ENCODE measurements around the gene GRPEL1. TPM values are rescaled to one million over a fixed set of nuclear protein-coding genes. Genes with fewer than 3 reads are reported as not detected.

Gene GRPEL1
- total and polyA plus RNA-seq, 2 of the 13 experiments (the other 11 are each of a cell fraction or from before 2014, with no cell fraction given): 32.3 to 141 TPM

DNA sequence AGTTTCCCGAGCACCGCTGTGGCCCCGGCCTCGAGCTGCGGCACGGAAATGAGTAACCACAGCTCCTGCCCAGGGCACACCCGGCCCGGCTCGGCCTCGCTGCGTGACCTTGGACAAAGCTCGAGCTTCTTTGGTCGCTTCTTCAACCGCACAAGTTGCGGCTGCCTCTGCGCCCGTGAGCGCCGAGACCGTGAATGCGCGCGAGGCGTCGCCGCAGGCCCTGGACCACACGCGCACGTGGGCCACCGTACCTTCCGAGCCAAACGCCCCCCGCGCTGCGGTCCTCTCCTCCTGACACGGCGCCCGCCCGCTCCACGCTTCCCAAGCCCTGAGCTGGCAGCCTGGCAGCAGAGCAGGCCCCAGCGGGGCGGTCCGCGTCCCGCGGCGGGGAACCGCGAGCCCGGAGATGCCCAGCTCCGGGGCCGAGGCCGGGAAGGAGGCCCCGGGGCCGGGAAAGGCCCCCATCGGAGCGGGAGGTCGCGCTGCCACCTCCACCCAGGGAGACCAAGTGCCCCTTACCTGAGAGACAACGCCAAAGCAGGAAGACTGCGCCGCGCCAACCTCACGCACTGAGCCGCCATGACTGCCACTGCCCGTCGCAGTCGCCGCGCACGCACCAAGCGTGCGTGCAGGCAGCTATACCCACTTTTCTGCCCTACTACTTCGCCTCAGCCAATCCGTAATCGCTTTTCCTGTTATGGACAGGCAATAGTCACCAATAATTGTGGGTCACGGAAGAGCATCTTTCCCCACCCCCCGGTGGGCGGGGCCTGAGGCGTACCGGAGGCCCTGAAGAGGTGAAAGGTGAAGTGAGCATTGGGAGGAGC, at the start of gene GRPEL1 (continued):
- TF ChIP-seq ZNF574 (CRISPR knock-in tag; IDR thresholded peaks at IDR 0.05): 0 out of 2 replicates have a peak, but pooled peaks have one; percentile 27
- TF ChIP-seq ZNF75D (CRISPR knock-in tag; IDR thresholded peaks at IDR 0.05; ENCODE audit: borderline replicate concordance): no peak
- TF ChIP-seq ZNF350 (CRISPR knock-in tag; IDR thresholded peaks at IDR 0.05; ENCODE audit: borderline replicate concordance, low read depth): peak; percentile 57; the same call in 1 of the 2 replicates
- no peak for TF ChIP-seq NFE2 (CRISPR knock-in tag; IDR thresholded peaks at IDR 0.05)
- TF ChIP-seq MIXL1 (CRISPR knock-in tag; IDR thresholded peaks at IDR 0.05): no peak
- TF ChIP-seq, protein P1, sequence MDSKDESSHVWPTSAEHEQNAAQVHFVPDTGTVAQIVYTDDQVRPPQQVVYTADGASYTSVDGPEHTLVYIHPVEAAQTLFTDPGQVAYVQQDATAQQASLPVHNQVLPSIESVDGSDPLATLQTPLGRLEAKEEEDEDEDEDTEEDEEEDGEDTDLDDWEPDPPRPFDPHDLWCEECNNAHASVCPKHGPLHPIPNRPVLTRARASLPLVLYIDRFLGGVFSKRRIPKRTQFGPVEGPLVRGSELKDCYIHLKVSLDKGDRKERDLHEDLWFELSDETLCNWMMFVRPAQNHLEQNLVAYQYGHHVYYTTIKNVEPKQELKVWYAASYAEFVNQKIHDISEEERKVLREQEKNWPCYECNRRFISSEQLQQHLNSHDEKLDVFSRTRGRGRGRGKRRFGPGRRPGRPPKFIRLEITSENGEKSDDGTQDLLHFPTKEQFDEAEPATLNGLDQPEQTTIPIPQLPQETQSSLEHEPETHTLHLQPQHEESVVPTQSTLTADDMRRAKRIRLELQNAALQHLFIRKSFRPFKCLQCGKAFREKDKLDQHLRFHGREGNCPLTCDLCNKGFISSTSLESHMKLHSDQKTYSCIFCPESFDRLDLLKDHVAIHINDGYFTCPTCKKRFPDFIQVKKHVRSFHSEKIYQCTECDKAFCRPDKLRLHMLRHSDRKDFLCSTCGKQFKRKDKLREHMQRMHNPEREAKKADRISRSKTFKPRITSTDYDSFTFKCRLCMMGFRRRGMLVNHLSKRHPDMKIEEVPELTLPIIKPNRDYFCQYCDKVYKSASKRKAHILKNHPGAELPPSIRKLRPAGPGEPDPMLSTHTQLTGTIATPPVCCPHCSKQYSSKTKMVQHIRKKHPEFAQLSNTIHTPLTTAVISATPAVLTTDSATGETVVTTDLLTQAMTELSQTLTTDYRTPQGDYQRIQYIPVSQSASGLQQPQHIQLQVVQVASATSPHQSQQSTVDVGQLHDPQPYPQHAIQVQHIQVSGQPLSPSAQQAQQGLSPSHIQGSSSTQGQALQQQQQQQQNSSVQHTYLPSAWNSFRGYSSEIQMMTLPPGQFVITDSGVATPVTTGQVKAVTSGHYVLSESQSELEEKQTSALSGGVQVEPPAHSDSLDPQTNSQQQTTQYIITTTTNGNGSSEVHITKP (CRISPR knock-in tag; IDR thresholded peaks at IDR 0.05; ENCODE audit: low read depth): no peak
- TF ChIP-seq, protein P2, sequence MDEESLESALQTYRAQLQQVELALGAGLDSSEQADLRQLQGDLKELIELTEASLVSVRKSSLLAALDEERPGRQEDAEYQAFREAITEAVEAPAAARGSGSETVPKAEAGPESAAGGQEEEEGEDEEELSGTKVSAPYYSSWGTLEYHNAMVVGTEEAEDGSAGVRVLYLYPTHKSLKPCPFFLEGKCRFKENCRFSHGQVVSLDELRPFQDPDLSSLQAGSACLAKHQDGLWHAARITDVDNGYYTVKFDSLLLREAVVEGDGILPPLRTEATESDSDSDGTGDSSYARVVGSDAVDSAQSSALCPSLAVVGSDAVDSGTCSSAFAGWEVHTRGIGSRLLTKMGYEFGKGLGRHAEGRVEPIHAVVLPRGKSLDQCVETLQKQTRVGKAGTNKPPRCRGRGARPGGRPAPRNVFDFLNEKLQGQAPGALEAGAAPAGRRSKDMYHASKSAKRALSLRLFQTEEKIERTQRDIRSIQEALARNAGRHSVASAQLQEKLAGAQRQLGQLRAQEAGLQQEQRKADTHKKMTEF (CRISPR knock-in tag; IDR thresholded peaks at IDR 0.05): peak; percentile 67; the same call in 1 of the 2 replicates
- peak; percentile 74 for TF ChIP-seq CREB1 (IDR thresholded peaks at IDR 0.05)
- TF ChIP-seq CREB1 (CRISPR knock-in tag; IDR thresholded peaks at IDR 0.05): peak; percentile 63; the same call in 1 of the 2 replicates
- no peak for TF ChIP-seq PRPF4 (IDR thresholded peaks at IDR 0.05; ENCODE audit: low read depth, low read length, poor library complexity, severe bottlenecking)
- TF ChIP-seq CENPT (CRISPR knock-in tag; IDR thresholded peaks at IDR 0.05; ENCODE audit: low read depth): no peak; the same call in 1 of the 2 replicates
- TF ChIP-seq ZNF670 (CRISPR knock-in tag; IDR thresholded peaks at IDR 0.05; ENCODE audit: borderline replicate concordance): no peak; the same call in 1 of the 2 replicates
- TF ChIP-seq, protein P3, sequence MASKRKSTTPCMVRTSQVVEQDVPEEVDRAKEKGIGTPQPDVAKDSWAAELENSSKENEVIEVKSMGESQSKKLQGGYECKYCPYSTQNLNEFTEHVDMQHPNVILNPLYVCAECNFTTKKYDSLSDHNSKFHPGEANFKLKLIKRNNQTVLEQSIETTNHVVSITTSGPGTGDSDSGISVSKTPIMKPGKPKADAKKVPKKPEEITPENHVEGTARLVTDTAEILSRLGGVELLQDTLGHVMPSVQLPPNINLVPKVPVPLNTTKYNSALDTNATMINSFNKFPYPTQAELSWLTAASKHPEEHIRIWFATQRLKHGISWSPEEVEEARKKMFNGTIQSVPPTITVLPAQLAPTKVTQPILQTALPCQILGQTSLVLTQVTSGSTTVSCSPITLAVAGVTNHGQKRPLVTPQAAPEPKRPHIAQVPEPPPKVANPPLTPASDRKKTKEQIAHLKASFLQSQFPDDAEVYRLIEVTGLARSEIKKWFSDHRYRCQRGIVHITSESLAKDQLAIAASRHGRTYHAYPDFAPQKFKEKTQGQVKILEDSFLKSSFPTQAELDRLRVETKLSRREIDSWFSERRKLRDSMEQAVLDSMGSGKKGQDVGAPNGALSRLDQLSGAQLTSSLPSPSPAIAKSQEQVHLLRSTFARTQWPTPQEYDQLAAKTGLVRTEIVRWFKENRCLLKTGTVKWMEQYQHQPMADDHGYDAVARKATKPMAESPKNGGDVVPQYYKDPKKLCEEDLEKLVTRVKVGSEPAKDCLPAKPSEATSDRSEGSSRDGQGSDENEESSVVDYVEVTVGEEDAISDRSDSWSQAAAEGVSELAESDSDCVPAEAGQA (IDR thresholded peaks at IDR 0.05; ENCODE audit: low read depth): peak; percentile 72; the same call in 1 of the 2 replicates
- TF ChIP-seq, protein P3 (CRISPR knock-in tag; IDR thresholded peaks at IDR 0.05; ENCODE audit: borderline replicate concordance): 0 out of 2 replicates have a peak, but pooled peaks have one; percentile 16

Data from HepG2 (cell line).